BJ (cell line): Measurements from ENCODE around the gene ST8SIA3. TPM values are rescaled to one million over a fixed set of nuclear protein-coding genes. Genes with fewer than 3 reads are reported as not detected.

Experiments
- CTCF ChIA-PET: fragments of 350-600 bp; formaldehyde crosslinking; extraction: SDS; loops from one replicate; lab custom pipeline; 2021; ENCODE audit warnings: antibody characterized with exemption, inconsistent platforms; lab: Yijun Ruan, JAX
- POLR2A ChIA-PET: fragments of 300-600 bp; sonication (Branson Sonifier 250); formaldehyde crosslinking; extraction: SDS; loops from one replicate; lab custom pipeline; 2021; ENCODE audit warnings: antibody characterized with exemption; lab: Charles Lee
- DNase-seq: peaks from one replicate; pipeline ENCODE4 v3.0.0-alpha.2; 2011; ENCODE audit warnings: low read depth
- H3K27me3 ChIP-seq: 2 replicates; pipeline ENCODE4 v1.6.0; 2011; ENCODE audit warnings: low read length; ENCODE audit not compliant: control insufficient read depth, insufficient read depth
- H3K36me3 ChIP-seq: 2 replicates; pipeline ENCODE4 v1.5.1; 2011; ENCODE audit warnings: low read length; ENCODE audit not compliant: control insufficient read depth, insufficient read depth
- H3K4me3 ChIP-seq: 2 replicates; pipeline ENCODE4 v1.5.1; 2011; ENCODE audit warnings: low read depth, mild to moderate bottlenecking, control low read depth, low read length
- polyA plus RNA-seq: library from polyadenylated mRNA; depleted of rRNA; stranded (reverse); fragments of >200 nt; gene quantifications from 2 replicates; pipeline ENCODE4 v1.2.3, GENCODE V29; 2011; rRNA removed
- TF ChIP-seq, protein P1 (sequence below): IDR thresholded peaks from 2 replicates; pipeline ENCODE4 v1.5.1; 2011; ENCODE audit warnings: low read depth, mild to moderate bottlenecking, control low read depth, inconsistent platforms, low read length, moderate library complexity; ENCODE audit not compliant: insufficient read depth

ST8SIA3 gene
- polyA plus RNA-seq, 1 experiment: not detected

DNA sequence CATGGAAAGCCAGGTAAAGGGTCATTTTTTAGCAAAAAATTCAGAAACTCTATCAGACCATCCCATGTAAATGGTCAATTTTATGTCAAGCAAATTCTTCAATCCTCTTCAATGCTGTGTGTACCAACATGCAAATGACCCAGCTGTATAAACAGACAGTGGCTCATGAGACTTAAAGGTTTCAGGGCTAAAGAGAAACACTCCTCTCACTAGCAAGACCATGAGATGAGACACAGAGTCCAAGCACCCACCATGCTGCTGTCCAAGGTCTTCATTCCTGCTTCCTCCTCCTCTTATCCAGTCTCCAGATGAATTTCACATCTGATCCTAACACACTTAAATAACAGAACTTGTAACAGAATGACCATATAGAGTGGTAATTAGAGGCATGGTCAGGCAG, 52.0 kb downstream of the ST8SIA3 start:
- ChIA-PET POLR2A (no interaction called here), CTCF (interaction anchor here (0.6 kb wide), 1 partner anchor 17 kb away, joined by 3 read pairs; no protein-coding TSS in a partner anchor)
- no peak for DNase-seq
- no peaks in the 10 kb centered on the region for H3K36me3 ChIP-seq
- no peaks in the 10 kb centered on the region; the same call in 1 of the 2 replicates for H3K27me3 ChIP-seq
- H3K4me3 ChIP-seq: no peak overlapping the region
- TF ChIP-seq, protein P1, sequence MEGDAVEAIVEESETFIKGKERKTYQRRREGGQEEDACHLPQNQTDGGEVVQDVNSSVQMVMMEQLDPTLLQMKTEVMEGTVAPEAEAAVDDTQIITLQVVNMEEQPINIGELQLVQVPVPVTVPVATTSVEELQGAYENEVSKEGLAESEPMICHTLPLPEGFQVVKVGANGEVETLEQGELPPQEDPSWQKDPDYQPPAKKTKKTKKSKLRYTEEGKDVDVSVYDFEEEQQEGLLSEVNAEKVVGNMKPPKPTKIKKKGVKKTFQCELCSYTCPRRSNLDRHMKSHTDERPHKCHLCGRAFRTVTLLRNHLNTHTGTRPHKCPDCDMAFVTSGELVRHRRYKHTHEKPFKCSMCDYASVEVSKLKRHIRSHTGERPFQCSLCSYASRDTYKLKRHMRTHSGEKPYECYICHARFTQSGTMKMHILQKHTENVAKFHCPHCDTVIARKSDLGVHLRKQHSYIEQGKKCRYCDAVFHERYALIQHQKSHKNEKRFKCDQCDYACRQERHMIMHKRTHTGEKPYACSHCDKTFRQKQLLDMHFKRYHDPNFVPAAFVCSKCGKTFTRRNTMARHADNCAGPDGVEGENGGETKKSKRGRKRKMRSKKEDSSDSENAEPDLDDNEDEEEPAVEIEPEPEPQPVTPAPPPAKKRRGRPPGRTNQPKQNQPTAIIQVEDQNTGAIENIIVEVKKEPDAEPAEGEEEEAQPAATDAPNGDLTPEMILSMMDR: no peak

DNA sequence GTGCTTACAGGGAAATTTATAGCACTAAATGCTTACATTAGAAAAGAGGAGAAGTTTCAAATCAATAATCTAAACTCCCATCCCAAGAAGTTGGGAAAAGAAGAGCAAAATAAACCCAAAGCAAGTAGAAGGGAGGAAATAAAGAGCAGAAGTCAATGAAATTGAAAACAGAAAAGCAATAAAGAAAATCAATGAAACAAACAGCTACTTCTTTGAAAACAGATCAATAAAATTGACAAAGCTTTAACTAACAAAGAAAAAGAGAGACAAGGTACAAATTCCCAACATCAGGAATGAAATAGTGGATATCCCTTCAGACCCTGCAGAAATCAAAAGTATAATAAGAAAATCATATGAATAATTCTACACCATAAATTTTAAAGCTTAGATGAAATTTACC, 57.3 kb downstream of the ST8SIA3 start:
- ChIA-PET POLR2A (no interaction called here), CTCF (no interaction called here)
- no peaks in the 10 kb centered on the region for H3K36me3 ChIP-seq
- no peak overlapping the region for H3K4me3 ChIP-seq
- no peaks in the 10 kb centered on the region; the same call in 1 of the 2 replicates for H3K27me3 ChIP-seq
- TF ChIP-seq, protein P1: no peak
- no peak for DNase-seq

DNA sequence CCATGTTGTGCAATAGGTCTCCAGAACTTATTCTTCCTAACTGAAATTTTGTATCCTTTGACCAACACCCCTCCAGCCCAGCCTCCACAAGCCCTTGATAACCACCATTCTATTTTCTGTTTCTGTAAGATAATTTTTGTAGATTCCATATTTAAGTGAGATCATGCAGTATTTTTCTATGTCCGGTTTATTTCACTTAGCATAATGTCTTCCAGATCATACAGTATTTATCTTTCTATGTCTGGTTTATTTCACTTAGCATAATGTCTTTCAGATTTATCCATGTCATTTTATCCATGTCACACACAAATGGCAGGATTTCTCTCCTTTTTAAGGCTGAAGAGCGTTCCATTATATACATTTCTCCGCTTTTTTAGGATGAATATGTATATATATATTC, 58.4 kb downstream of the ST8SIA3 start:
- Histone ChIP-seq H3K4me3 (no peak overlapping the region), H3K36me3 (no peaks in the 10 kb centered on the region), H3K27me3 (no peaks in the 10 kb centered on the region; the same call in 1 of the 2 replicates)
- POLR2A ChIA-PET: no interaction called here
- DNase-seq: no peak
- TF ChIP-seq, protein P1: no peak
- CTCF ChIA-PET: no interaction called here

DNA sequence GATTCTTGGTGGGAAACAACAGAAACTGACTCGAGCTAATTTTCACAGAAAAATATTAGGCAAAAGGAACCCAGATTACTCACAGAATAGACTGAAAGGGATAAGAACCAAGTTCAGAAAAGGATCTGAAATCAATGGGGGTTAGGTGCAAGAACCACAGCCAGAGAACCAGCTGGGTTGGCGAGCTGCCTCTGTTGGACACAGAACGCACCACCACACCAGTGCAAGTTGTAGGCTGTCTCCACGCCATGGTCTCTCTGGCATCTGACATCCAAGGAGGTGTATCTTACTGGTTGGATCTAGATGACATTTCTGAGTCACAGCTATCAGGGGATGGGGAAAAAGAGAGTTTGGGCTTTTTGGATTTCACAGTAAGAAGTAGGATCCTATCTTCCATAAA, 64.2 kb downstream of the ST8SIA3 start:
- ChIA-PET CTCF (no interaction called here), POLR2A (no interaction called here)
- no peaks in the 10 kb centered on the region for H3K27me3 ChIP-seq

More for the DNA sequence above, 64.2 kb downstream of the ST8SIA3 start:
- DNase-seq: no peak
- Histone ChIP-seq H3K4me3 (no peak overlapping the region), H3K36me3 (no peaks in the 10 kb centered on the region)
- TF ChIP-seq, protein P1: no peak

Other genes starting within 250 kb of the ST8SIA3 start
- gene BOD1L2, start 205.5 kb upstream of the ST8SIA3 start, polyA plus RNA-seq: not detected in 2 replicates
- gene ONECUT2, start 82.8 kb downstream of the ST8SIA3 start, polyA plus RNA-seq: 0.01 TPM in 1 of 2 replicates, not detected in the other
- gene FECH, start 234.1 kb downstream of the ST8SIA3 start, polyA plus RNA-seq: 63.4 and 68.9 TPM in 2 replicates